CMK (cell line): ENCODE results near the gene ARHGAP26.

Experiments
- DNase-seq: peaks from one replicate; pipeline ENCODE4 v3.0.0-alpha.2; 2010; ENCODE audit warnings: low read depth

The ARHGAP26 gene

GRCh38 chr5:143222287-143223231 is 452.4 kb downstream of the ARHGAP26 start:
- DNase-seq = peak; percentile 89

- no peak for DNase-seq
Observed at GRCh38 chr5:143224672-143225071, 454.5 kb downstream of the ARHGAP26 start.

- DNase-seq = no peak
Observed at GRCh38 chr5:143225511-143225910, 455.3 kb downstream of the ARHGAP26 start.

- no peak for DNase-seq
Observed at GRCh38 chr5:143226361-143226760, 456.2 kb downstream of the ARHGAP26 start.

- DNase-seq = no peak
Observed at GRCh38 chr5:143226872-143227271, 456.7 kb downstream of the ARHGAP26 start.

- DNase-seq = no peak
Observed at GRCh38 chr5:143227301-143227700, 457.1 kb downstream of the ARHGAP26 start.

GRCh38 chr5:143228597-143229293 is 458.6 kb downstream of the ARHGAP26 start:
- DNase-seq = no peak

GRCh38 chr5:143229426-143229895 is 459.3 kb downstream of the ARHGAP26 start:
- DNase-seq = no peak

GRCh38 chr5:143229896-143230675 is 459.9 kb downstream of the ARHGAP26 start:
- DNase-seq = no peak

GRCh38 chr5:143230676-143230996 is 460.5 kb downstream of the ARHGAP26 start:
- DNase-seq = no peak

GRCh38 chr5:143231416-143231815 is 461.2 kb downstream of the ARHGAP26 start:
- no peak for DNase-seq

- no peak for DNase-seq
Observed at GRCh38 chr5:143231973-143232812, 462.0 kb downstream of the ARHGAP26 start.

- no peak for DNase-seq
Observed at GRCh38 chr5:143233031-143233430, 462.9 kb downstream of the ARHGAP26 start.

- no peak for DNase-seq
Observed at GRCh38 chr5:143234162-143234842, 464.1 kb downstream of the ARHGAP26 start.

GRCh38 chr5:143235423-143235822 is 465.2 kb downstream of the ARHGAP26 start:
- no peak for DNase-seq

GRCh38 chr5:143236682-143237081 is 466.5 kb downstream of the ARHGAP26 start:
- DNase-seq = no peak

GRCh38 chr5:143237664-143238063 is 467.5 kb downstream of the ARHGAP26 start:
- no peak for DNase-seq

- no peak for DNase-seq
Observed at GRCh38 chr5:143238620-143239019, 468.4 kb downstream of the ARHGAP26 start.

GRCh38 chr5:143239882-143240518 is 469.8 kb downstream of the ARHGAP26 start:
- no peak for DNase-seq

GRCh38 chr5:143241892-143242291 is 471.7 kb downstream of the ARHGAP26 start:
- no peak for DNase-seq
